CD14-positive monocyte (primary cell): ENCODE measurements around the gene SAMD11. TPM values are rescaled to one million over a fixed set of nuclear protein-coding genes. Genes with fewer than 3 reads are reported as not detected.

Source experiments
- DNase-seq, 3 donors: peaks; one replicate each; pipeline ENCODE4 v3.0.0-alpha.2; 2011 to 2022
- H2AFZ ChIP-seq: 2 replicates; pipeline ENCODE4 v1.6.0; 2012; ENCODE audit warnings: mild to moderate bottlenecking, low read depth, low read length, inconsistent platforms; ENCODE audit not compliant: insufficient read depth, poor library complexity, severe bottlenecking
- H3K27ac ChIP-seq, 2 donors: 1 replicate in 1 of 2; 2 replicates in 1 of 2; pipeline ENCODE4 v1.5.1; 2012 to 2013; ENCODE audit warnings: low read length in 2 of 2, control low read depth in 1 of 2, inconsistent platforms in 1 of 2, low read depth in 1 of 2, mild to moderate bottlenecking in 1 of 2
- H3K27me3 ChIP-seq, 2 donors: one replicate each; pipeline versions ENCODE4 v1.6.0 to v1.6.1; 2011 to 2013; ENCODE audit warnings: low read length in 2 of 2; ENCODE audit not compliant: control insufficient read depth in 2 of 2, insufficient read depth in 2 of 2
- H3K36me3 ChIP-seq, 2 donors: replicated peaks in 1 of 2; 1 replicate in 1 of 2; 2 replicates in 1 of 2; pipeline versions ENCODE4 v1.5.1 to v1.6.1; 2012 to 2013; ENCODE audit warnings: low read length in 2 of 2, control low read depth in 1 of 2, inconsistent platforms in 1 of 2, mild to moderate bottlenecking in 1 of 2; ENCODE audit not compliant: insufficient read depth in 2 of 2, control insufficient read depth in 1 of 2
- H3K4me1 ChIP-seq, 2 donors: 1 replicate in 1 of 2; 2 replicates in 1 of 2; pipeline versions ENCODE4 v1.5.1 to v1.6.1; 2012 to 2013; ENCODE audit warnings: low read length in 2 of 2, control low read depth in 1 of 2, inconsistent platforms in 1 of 2, mild to moderate bottlenecking in 1 of 2, moderate library complexity in 1 of 2; ENCODE audit not compliant: insufficient read depth in 2 of 2, control insufficient read depth in 1 of 2
- H3K4me2 ChIP-seq: replicated peaks from 2 replicates; pipeline ENCODE3; 2012; ENCODE audit warnings: low read length, moderate library complexity, mild to moderate bottlenecking; ENCODE audit not compliant: poor library complexity, severe bottlenecking; ENCODE audit errors: extremely low read depth
- H3K4me3 ChIP-seq, 3 experiments: fragments of 200-600 bp in 1 of 3; sonication (generic) in 1 of 3; replicated peaks in 1 of 3; 1 replicate in 2 of 3; 2 replicates in 1 of 3; pipeline ENCODE4 v1.5.1; 2011 to 2013; ENCODE audit warnings: low read length in 3 of 3, mild to moderate bottlenecking in 3 of 3, control low read depth in 2 of 3, low read depth in 2 of 3, inconsistent platforms in 1 of 3, moderate library complexity in 1 of 3
- H3K79me2 ChIP-seq: 2 replicates; pipeline ENCODE4 v1.6.0; 2012; ENCODE audit warnings: mild to moderate bottlenecking, control low read depth, inconsistent platforms, low read length, moderate library complexity; ENCODE audit not compliant: insufficient read depth
- H3K9ac ChIP-seq: 2 replicates; pipeline ENCODE4 v1.6.0; 2017; ENCODE audit warnings: low read length, mild to moderate bottlenecking; ENCODE audit not compliant: insufficient read depth, poor library complexity, severe bottlenecking
- H3K9me3 ChIP-seq, 2 donors: replicated peaks in 1 of 2; 1 replicate in 1 of 2; 2 replicates in 1 of 2; pipeline versions ENCODE4 v1.5.1 to v1.6.1; 2012 to 2013; ENCODE audit warnings: low read length in 2 of 2, control low read depth in 1 of 2; ENCODE audit not compliant: control insufficient read depth in 1 of 2, insufficient read depth in 1 of 2
- H4K20me1 ChIP-seq: 2 replicates; pipeline ENCODE4 v1.6.0; 2012; ENCODE audit warnings: mild to moderate bottlenecking, low read length, control low read depth, moderate library complexity; ENCODE audit not compliant: insufficient read depth
- H3K27ac Mint-ChIP-seq, 7 donors: one replicate each; pipeline ENCODE4 v1.8.0; 2020; ENCODE audit warnings: mild to moderate bottlenecking in 7 of 7, mixed read lengths in 7 of 7, moderate library complexity in 6 of 7, inconsistent platforms in 2 of 7
- H3K27me3 Mint-ChIP-seq, 3 donors: one replicate each; pipeline ENCODE4 v1.8.0; 2021 to 2022; ENCODE audit warnings: low read depth in 3 of 3, mild to moderate bottlenecking in 3 of 3, mixed read lengths in 3 of 3, moderate library complexity in 3 of 3, inconsistent platforms in 1 of 3
- H3K36me3 Mint-ChIP-seq, 2 donors: one replicate each; pipeline ENCODE4 v1.8.0; 2020; ENCODE audit warnings: mixed read lengths in 2 of 2, inconsistent platforms in 1 of 2, mild to moderate bottlenecking in 1 of 2
- H3K4me1 Mint-ChIP-seq: one replicate; pipeline ENCODE4 v1.8.0; 2020; ENCODE audit warnings: mild to moderate bottlenecking, mixed read lengths
- H3K4me3 Mint-ChIP-seq, 2 donors: one replicate each; pipeline ENCODE4 v1.8.0; 2020; ENCODE audit warnings: mild to moderate bottlenecking in 2 of 2, mixed read lengths in 2 of 2, moderate library complexity in 1 of 2
- H3K9me3 Mint-ChIP-seq, 7 donors: one replicate each; pipeline ENCODE4 v1.8.0; 2020 to 2022; ENCODE audit warnings: mixed read lengths in 7 of 7, mild to moderate bottlenecking in 6 of 7, moderate library complexity in 6 of 7, inconsistent platforms in 2 of 7
- CTCF ChIP-seq: fragments of 200-600 bp; IDR thresholded peaks from one replicate; pipeline ENCODE4 v1.8.0; 2022; ENCODE audit warnings: antibody characterized with exemption, mild to moderate bottlenecking
- WGBS: methylation state at CpG from one replicate; pipeline ENCODE4 v1.1.5; 2013; ENCODE audit warnings: missing lambda C conversion rate; ENCODE audit not compliant: insufficient coverage; 5-methylcytosine and 5-hydroxymethylcytosine counted together
- intact Hi-C, 2 donors: fragments of 100-400 bp; cut with micrococcal nuclease; formaldehyde crosslinking; loops; one replicate each; pipeline versions ENCODE4 v1.15.0 to v1.15.1; 2023
- polyA plus RNA-seq, 3 donors: library from polyadenylated mRNA; depleted of rRNA in 1 of 3; unstranded in 2 of 3; stranded (reverse) in 1 of 3; fragments of 300-500 nt in 2 of 3; fragments of >200 nt in 1 of 3; fragmentation: Illumina TruSeq in 2 of 3; gene quantifications; 1 replicate in 2 of 3; 2 replicates in 1 of 3; pipeline ENCODE4 v1.2.3, GENCODE V29; 2012 to 2021

SAMD11 gene
- polyA plus RNA-seq, 3 donors, result not detected

DNA sequence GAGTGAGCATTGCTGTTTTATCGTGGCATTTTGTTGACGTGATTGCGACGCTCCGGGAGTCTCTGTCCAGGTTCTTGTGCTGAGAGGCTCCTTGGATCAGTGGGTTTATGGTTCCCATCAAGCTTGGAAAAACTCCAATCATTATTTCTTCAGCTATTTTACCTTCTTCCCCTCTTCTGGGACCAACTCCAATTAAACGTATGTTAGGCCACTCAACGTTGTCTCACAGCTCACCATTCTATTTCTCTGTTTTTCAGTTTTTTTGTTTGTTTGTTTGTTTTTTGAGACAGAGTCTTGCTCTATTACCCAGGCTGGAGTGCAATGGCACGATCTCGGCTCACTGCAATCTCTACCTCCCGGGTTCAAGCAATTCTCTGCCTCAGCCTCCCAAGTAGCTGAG lies 68.2 kb downstream of the SAMD11 start:
- peaks cover 2 to 32% of the 10 kb centered on the region in 2 donors for H3K27me3 ChIP-seq
- no peak overlapping the region for H2AFZ ChIP-seq
- no peak for DNase-seq
- Mint-ChIP-seq H3K27me3 (peaks cover 51 to 78% (median 66%) of the 10 kb centered on the region in 3 donors), H3K36me3 (peaks cover 0 to 2% of the 10 kb centered on the region in 2 donors), H3K27ac (no peak overlapping the region), H3K4me1 (peaks cover 3% of the 10 kb centered on the region), H3K4me3 (peak overlapping the region in 1 of 2 donors; percentile 1), H3K9me3 (peaks cover 14 to 39% (median 31%) of the 10 kb centered on the region in 7 donors)
- H3K4me1 ChIP-seq, result no peaks in the 10 kb centered on the region
- H3K79me2 ChIP-seq, result no peaks in the 10 kb centered on the region
- intact Hi-C loops, result no loop called here
- TF ChIP-seq CTCF, result no peak
- no peaks in the 10 kb centered on the region for H3K36me3 ChIP-seq
- no peak overlapping the region for H3K4me2 ChIP-seq
- no peak overlapping the region for H3K27ac ChIP-seq
- no peaks in the 10 kb centered on the region for H4K20me1 ChIP-seq
- no peak overlapping the region for H3K4me3 ChIP-seq
- 100% methylated on average over 1 of the region's 10 CpGs for WGBS
- H3K9ac ChIP-seq, result no peak overlapping the region
- H3K9me3 ChIP-seq, result peaks cover 14 to 22% of the 10 kb centered on the region in 2 donors

DNA sequence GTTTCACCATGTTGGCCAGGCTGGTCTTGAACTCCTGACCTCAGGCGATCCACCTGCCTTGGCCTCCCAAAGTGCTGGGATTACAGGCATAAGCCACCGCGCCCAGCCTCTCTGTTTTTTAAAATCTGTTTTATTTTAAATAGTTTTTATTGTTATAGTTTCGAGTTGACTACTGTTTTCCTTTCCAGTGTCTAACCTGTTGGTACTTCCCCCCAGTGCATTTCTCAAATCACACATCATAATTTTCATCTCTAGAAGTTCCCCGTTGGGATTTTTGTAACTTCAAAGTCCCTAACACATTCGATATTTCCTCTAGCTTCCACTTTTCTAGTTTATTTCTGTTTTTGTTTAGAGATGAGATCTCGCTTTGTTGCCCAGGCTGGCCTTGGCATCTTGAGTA lies 68.6 kb downstream of the SAMD11 start:
- no peak overlapping the region for H2AFZ ChIP-seq
- Mint-ChIP-seq H3K27me3 (peaks cover 54 to 81% (median 68%) of the 10 kb centered on the region in 3 donors), H3K4me3 (no peak overlapping the region), H3K27ac (no peak overlapping the region), H3K36me3 (peaks cover 0 to 2% of the 10 kb centered on the region in 2 donors), H3K9me3 (peaks cover 14 to 39% (median 32%) of the 10 kb centered on the region in 7 donors), H3K4me1 (peaks cover 4% of the 10 kb centered on the region)
- intact Hi-C loops, result no loop called here
- no peak overlapping the region for H3K4me2 ChIP-seq
- H4K20me1 ChIP-seq, result peaks cover 1% of the 10 kb centered on the region
- H3K79me2 ChIP-seq, result no peaks in the 10 kb centered on the region
- peaks cover 18 to 22% of the 10 kb centered on the region in 2 donors for H3K9me3 ChIP-seq
- WGBS, result no CpG with 5 or more reads among the region's 7 CpGs
- no peak for TF ChIP-seq CTCF
- no peaks in the 10 kb centered on the region for H3K36me3 ChIP-seq
- H3K27me3 ChIP-seq, result peaks cover 6 to 37% of the 10 kb centered on the region in 2 donors
- no peak overlapping the region for H3K4me3 ChIP-seq
- H3K27ac ChIP-seq, result no peak overlapping the region
- DNase-seq, result no peak
- H3K9ac ChIP-seq, result no peak overlapping the region
- no peaks in the 10 kb centered on the region for H3K4me1 ChIP-seq
